HG03575 (cell line): Measurements from ENCODE around the gene TNRC18.

Experiments used
- ATAC-seq: cut with Tn5 transposase; IDR thresholded peaks from one replicate; pipeline ENCODE4 v1.9.1; 2021; ENCODE audit not compliant: unreplicated experiment, insufficient number of reproducible peaks, low FRiP score; ENCODE audit errors: extremely low read depth

TNRC18 gene

DNA sequence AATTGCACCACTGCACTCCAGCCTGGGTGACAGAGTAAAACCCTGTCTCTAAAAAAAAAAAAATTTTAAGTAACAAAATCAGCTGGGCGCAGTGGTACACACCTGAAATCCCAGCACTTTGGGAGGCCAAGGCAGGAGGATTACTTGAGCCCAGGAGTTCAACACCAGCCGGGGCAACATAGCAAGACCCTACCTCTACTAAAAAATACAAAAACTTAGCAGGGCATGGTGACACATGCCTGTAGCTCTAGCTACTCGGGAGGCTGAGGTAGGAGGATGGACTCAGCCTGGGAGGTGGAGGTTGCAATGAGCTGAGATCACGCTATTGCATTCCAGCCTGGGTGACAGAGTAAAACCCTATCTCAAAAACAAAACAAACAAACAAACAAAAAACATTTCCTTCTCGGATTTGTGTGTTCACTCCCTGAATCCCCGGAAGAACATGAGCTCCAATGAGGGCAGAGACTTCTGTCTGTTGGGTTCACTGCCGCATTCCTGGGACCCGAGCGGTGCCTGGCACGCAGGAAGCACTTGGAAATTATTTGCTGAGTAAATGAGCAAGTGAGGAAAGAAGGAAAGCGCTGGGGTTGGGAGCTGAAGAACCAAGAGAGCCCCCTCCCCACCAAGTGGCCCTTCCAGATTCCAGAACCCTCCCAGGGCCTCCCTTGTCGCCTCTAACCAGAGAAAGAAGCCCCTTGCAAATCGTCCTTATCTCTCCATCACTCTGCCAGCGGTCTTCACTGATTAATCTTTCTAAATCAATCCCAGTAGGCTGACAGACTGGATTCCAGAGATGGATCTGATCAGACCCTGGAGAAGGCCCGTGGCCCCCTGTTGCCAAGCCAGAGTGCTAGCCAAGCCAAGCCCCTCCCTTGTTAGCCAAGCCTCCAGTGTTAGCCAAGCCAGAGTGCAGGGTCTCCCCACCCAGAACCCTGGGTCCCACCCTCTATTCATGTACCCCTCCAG, 6.2 kb downstream of the TNRC18 start:
- no peak for ATAC-seq

- no peak for ATAC-seq
Observed at GRCh38 chr7:5414916-5415315, 8.7 kb downstream of the TNRC18 start.

GRCh38 chr7:5413449-5413786, 10.2 kb downstream of the TNRC18 start:
- ATAC-seq, result no peak

DNA sequence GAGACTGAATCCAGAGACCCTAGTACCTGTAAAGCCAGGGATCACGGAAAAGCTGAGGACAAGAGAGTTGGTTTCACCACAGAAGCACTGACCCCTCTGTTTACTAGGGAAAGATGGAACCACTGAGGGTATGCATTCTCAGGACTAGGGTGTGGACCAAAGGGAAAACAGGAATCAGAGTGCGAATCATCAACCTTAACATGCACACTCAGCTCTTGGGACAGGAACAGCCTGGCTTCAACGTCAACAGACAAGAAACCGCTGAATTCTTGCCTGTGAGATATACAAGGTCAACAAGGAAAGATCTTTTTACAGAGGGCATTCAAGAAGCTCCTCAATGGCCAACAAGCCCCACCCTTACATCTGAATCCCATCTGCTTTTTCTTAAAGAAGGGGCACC, 14.9 kb downstream of the TNRC18 start:
- ATAC-seq, result no peak

GRCh38 chr7:5406957-5407945, 16.4 kb downstream of the TNRC18 start:
- no peak for ATAC-seq

DNA sequence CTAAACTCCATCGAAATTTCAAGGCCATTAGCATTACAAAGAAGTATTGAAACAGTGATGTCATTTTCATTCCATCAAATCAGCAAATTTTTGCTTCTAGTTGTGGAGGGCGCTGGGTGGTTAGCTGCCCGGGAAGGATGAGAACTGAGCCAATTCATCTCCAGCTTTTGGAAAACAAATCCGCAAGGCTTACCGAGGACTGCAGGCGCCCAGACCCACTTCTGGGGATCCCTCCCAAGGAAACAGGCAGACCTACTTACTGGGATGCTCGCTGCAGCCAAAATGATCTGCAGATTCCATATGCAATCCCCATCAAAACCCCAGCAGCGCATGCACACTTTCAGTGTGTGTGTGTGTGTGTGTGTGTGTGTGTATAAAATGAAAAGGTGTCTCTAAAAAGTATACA, 19.2 kb downstream of the TNRC18 start:
- no peak for ATAC-seq

DNA sequence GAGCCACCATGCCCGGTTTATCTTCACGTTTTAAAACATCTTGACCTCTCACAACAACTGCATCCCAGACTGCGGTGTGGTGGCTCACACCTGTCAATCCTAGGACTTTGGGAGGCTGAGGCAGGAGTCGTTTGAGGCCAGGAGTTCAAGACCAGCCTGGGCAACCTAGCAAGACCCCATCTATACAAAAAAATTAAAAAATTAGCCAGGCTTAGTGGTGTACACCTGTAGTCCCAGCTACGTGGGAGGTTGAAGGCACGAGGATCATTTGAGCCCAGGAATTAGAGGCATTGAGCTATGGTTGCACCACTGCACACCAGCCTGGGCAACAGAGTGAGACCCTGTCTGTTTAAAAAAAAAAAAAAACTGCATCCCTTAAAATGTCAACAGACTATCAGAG, 20.2 kb downstream of the TNRC18 start:
- no peak for ATAC-seq

DNA sequence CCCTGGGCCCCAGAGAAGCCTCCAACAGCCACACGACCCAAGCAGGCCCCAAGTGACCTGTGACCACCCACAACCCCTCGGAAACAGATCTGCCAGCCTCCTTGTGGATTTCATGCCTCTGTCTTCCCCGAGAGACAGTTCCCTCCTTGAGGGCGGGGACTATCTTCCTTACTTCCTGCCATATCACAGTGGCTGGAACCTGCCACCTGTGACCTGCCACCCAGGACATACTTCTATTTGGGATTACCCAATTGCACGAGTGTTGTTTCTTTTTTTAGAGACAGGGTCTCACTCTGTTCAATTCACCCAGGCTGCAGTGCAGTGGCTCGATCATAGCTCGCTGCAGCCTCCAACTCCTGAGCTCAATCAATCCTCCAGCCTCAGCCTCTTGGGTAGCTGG, 25.9 kb downstream of the TNRC18 start:
- ATAC-seq, result no peak

- ATAC-seq, result no peak
Observed at GRCh38 chr7:5396999-5397663, 26.5 kb downstream of the TNRC18 start.

DNA sequence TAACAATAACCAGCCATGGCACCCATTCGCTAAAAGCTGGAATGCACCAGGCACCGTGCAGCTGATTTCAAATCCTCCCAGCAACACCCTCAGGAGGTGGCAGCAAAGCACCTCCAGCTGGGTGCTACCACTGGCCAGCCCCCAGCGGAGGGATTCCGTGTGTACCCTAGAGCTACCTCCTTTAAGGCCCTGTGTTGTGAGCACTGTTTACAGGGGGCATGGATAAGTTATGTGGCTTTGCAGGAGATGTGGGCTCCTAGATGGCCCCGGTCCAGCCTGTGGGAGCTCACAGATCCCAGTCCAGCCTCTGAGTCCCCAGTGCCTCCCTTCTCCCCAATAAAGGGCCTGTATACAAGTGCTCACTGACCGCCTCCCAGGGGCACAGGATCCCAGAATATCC, 27.1 kb downstream of the TNRC18 start:
- ATAC-seq, result no peak

DNA sequence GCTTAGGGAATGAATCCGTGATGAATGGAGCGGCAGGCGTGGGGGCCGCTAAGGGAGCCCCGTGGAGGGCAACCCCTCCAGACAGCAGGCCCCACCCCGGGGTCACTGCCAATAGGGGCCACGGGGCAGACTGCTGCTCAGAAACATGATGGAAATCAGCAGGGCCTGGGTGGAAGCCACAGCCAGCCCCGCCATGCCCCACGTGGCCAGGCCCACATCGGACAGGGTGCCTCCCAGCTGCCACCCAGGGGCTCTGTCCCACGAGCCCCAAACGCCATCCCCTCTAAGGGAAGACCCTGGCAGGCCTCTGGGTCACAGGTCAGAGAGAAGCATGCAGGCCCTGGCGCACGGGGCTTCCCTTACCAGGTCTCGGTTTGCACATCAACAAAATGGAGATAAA, 28.4 kb downstream of the TNRC18 start:
- ATAC-seq, result no peak

GRCh38 chr7:5394264-5395105, 29.1 kb downstream of the TNRC18 start:
- ATAC-seq, result no peak

DNA sequence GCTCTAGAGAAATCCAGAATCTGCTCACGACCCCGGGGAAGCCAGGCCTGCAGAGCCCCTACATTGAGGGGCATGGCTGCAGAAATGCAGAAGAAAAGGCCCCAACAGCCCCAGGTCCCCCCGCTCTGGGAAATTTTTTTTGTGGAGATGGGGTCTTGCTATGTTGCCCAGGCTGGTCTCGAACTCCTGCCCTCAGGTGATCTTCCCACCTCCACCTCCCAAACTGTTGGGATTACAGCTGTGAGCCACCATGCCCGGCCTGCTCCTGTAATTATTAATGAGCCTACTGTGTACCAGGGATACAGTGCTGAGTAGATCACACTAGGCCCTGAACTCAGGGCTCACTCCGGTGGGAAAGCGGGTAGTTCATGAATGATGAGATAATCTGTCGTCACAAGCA, 29.9 kb downstream of the TNRC18 start:
- no peak for ATAC-seq

DNA sequence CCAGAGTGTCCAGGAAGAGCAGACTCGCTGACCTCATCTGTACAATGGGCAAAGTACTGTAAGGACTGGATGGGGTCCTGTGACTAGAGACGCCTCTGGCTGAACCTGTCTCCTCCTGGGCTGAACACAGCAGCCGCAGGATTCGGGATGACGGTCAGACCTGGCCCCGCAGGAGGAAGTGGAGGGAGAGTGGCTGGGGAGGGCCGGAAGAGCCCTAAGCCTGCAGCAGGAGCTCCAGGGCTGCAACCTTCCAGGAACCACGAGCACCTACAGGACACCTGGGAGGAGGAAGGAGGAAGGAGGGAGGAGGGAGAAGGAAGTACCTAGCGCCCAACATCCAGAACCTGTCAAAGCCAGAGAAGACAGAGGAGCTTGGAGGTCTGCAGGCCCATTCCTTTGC, 30.3 kb downstream of the TNRC18 start:
- ATAC-seq, result no peak

GRCh38 chr7:5390918-5391317, 32.7 kb downstream of the TNRC18 start:
- no peak for ATAC-seq

DNA sequence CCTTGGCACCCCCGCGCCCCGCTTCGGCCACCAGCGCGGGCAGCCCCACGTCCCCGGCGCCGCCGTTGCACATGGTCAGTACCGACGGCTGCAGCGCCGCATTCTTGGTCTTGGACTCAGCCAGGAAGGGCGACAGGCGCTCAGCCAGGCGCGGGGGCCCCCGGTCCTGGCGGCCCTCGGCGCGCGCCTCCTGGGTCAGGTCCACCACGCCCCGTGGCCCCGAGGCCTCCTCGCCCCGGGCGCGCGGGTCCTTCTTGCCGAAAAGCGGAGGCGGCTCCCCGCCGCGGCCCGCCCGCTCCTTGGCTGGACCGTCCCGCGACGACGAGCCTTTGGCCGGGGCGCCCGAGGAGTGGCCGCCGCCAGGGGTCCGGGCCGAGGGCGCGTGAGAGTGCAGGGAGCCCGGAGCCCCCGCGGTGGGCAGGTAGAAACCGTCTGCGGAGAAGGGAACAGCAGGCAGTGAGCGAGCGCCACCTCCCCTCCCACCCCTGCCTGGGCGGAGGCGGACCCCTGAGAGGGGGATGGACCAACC, 34.7 kb downstream of the TNRC18 start:
- no peak for ATAC-seq

- no peak for ATAC-seq
Observed at GRCh38 chr7:5388273-5388901, 35.2 kb downstream of the TNRC18 start.

DNA sequence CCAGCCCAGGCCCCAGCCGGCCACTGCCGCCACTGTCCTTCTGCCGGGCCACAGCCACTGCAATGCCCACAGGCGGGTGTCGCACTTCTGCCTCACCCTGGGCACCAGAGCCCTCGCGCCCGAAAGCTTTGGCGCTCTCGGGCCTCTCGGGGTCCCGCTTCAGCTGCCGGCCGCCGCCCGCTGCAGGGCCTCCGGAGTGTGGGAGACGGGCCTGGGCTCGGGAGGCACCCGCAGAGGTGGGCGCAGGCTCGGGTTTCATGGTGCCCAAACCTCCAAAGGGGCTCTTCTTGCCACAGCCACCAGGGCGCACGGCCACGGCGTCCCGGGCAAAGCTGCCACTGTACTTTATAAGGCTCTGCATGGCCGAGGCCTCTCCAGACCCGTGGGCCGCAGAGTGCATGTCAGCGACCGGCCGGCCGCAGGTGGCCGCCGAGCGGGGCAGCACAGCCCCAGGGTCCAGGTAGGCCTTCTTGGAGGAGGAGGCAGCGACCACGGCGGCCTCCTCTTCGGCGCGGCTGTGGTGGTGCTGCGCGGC, 35.9 kb downstream of the TNRC18 start:
- ATAC-seq, result no peak
